GM18858 (cell line): ENCODE results near the gene CHST11.
"Not testable (repeated sequence)": the region's sequence is repeated elsewhere in the genome, so short reads cannot be mapped to it uniquely, and the experiment has no call there.

Experiments
- ATAC-seq: cut with Tn5 transposase; IDR thresholded peaks from one replicate; pipeline ENCODE4 v1.9.1; 2021; ENCODE audit not compliant: unreplicated experiment

CHST11 gene

DNA sequence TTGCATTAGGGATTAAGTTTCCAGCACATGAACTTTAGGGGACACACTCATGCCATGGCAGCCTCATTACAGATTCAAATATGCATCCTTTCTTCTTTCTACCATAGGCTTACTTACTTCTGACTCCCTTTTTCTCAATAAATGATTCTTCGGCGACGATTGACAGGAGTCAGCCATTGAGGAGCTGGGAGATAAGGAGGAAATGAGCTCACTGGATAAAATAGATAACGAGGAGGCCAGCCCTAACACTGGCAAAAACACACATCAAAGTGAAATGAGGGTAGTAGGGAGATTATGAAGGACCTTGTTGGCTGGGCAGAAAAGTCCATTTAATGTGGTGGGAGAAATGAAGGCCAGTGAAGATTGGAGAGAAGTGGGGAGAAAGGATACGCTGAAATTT lies 329.1 kb downstream of the CHST11 start:
- no peak for ATAC-seq

- no peak for ATAC-seq
Observed at GRCh38 chr12:104786352-104786751, 329.6 kb downstream of the CHST11 start.

DNA sequence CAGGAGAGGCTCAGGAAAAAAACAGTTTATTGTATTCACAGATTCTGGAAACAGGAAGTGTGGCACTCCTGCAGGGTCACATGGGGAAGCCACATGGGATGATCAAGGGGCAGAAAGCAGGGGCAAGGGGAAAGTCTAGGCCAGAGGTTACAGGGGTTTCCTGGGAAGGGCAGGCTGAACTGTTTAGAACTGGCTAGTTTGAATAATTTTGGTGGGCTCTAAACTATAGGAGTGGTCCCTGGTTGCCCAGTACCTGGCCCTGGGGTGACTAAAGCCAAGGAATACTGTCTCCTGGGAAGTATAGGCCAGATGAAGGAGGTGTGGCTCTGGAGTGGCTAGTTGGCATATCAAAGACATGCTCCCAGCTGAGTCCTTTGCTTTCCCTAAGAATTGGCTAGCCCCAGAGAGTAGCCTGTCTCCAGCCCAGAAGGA lies 332.1 kb downstream of the CHST11 start:
- no peak for ATAC-seq

GRCh38 chr12:104790296-104791125 lies 333.8 kb downstream of the CHST11 start:
- ATAC-seq, result no peak

DNA sequence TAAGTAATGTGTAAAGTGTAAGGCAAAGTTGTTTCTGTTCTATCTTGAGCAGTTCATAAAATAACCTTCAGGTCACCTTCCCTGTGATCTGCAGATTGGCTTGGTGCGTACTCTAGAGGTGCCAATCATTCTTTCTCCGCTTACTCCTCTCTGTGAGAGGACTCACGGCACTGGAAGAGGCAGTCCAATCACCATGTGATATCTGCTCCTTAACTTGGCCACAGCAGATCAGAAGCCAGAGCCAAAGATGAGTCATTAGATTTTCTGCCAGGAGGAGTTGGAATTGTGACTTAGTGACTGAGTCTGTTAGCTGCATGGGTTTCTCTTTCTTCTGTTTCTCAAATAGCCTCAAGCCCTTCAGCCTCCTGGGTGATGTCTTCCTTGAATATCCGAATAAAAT lies 335.8 kb downstream of the CHST11 start:
- no peak for ATAC-seq

DNA sequence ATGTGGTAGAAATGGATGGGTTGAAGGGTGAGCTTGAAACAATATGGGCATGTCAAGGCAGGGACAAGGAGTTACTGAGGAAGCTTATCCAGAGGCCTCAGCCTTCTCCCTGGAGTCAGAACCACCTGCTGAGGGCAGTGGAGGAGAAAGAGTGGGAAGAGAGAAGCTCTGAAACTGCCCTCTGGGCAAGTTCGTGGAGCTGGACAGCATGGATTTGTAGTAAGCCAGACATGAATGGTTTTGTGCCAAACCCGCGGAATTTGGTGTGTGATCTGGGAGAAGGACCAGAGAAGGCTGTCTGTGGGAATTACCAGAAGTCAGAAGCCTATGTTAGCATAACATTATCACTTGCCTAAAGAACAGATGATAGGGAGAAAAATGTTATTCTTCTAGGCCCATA lies 336.5 kb downstream of the CHST11 start:
- ATAC-seq, result no peak

- ATAC-seq, result no peak
Observed at GRCh38 chr12:104793968-104794367, 337.2 kb downstream of the CHST11 start.

DNA sequence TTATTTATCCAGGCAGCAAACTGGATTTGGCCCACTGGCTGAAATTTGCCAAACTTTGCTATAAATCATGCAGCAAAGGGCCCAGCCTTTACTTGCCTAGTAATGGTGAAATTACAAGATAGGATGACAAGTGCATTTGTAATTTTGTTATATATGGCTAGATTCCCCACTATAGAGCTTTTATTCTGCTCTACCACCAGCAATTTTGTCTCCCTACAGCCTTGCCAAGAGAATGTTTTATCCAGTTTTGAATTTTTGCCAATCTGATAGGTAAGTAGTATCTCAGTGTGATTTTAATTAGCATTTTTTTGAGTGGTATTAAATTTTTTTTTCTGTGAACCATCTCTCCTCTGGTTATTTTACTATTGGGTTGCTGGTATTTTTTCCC lies 339.7 kb downstream of the CHST11 start:
- no peak for ATAC-seq

- ATAC-seq, result no peak
Observed at GRCh38 chr12:104799458-104799857, 342.7 kb downstream of the CHST11 start.

DNA sequence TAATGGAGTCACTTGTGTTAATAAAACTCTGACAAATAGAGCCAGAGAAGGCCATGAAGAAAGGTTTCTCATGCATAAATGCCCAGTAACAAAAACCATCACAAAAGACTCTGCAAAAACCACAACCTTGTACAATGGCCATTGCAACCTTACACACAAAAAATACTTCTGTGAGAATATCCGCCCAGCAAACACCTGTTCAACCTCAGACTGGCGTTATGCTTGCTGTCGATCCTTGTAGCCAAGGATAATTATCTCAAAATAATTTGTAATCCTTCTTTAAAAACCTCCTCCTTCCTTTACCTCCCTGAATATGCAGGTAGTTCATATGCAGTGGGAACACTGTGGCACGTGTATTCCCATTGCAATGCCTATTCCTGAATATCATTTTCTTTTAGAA lies 344.3 kb downstream of the CHST11 start:
- ATAC-seq, result no peak

DNA sequence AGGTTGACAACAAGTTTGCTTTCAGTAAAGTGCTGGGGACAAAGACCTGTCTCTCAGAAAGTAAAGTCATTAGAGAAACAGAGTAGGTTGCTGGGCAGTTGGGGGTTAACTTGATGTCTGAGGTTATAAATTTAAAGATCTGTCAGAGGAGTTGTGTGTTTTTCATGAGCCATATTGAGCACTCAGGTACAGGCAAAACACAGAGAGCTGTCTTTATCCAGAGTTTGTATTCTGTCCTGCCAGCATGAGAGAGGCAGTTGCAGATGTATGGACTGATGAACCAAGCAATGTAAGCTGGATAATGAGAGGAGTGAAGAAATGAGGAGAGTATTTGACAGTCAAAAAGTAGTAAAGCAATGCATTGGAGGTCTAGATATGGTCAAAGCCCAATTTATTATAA lies 344.7 kb downstream of the CHST11 start:
- no peak for ATAC-seq

DNA sequence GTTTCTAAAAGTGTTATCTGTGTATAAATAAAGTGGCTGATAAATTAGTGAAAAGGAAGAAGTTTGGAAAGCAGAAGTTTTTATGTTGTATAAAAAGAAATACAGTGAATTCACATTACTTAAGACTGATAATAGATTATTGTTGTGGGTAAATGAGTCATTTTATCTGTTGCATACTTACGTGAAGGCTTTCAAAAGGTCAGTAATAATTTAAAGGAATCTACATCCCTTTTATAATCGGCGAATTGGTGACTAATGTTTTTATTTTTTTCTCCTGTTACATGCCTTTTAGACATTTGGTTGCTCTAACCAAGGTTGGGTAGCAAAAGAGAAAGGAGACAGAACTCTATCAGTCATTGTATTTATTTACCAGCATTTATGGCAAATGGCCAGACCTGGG lies 345.5 kb downstream of the CHST11 start:
- ATAC-seq, result no peak

GRCh38 chr12:104805186-104805585 lies 348.4 kb downstream of the CHST11 start:
- ATAC-seq, result no peak

GRCh38 chr12:104806194-104806593 lies 349.4 kb downstream of the CHST11 start:
- not testable (repeated sequence) for ATAC-seq

DNA sequence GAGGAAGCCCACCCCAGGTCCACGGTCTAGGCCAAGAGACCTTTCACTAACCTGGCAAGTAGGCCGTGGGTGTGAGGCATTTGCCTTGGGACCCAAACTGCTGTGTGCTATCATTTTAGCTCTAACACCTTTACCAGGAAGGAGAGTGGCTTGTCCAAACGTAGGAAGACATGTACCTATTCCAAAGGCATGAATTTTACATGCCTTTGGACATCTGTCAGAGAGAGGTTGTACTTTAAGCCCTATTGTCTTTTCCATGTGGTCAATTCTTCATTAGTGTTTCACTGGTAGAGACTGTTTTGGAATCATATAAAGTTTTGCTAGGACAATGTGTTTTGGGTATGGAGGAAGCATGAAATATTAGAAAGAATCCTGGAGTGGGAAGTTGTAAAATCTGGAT lies 352.5 kb downstream of the CHST11 start:
- ATAC-seq, result no peak

GRCh38 chr12:104809706-104810385 lies 353.1 kb downstream of the CHST11 start:
- ATAC-seq, result no peak
